ENCODE measurements around the gene PLEKHM3. TPM values are rescaled to one million over a fixed set of nuclear protein-coding genes. Genes with fewer than 3 reads are reported as not detected.

PLEKHM3 gene
- polyA plus RNA-seq, 1 donor (not counting 4 experiments of a cell fraction or from before 2014, with no cell fraction given) = 2.9 TPM

GRCh38 chr2:207978177-207978948, 47.0 kb downstream of the PLEKHM3 start:
- TF ChIP-seq EZH2 (IDR thresholded peaks at IDR 0.05; ENCODE audit: low read length) (no peak), CTCF (optimal IDR thresholded peaks at IDR 0.05 in 1 of 3, IDR thresholded peaks at IDR 0.05 in 1 of 3, conservative IDR thresholded peaks at IDR 0.05 in 1 of 3; ENCODE audit: extremely low read depth in 1 of 3, insufficient read depth in 2 of 3, low read length in 3 of 3) (no peak)
- Histone ChIP-seq H3K79me2 (ENCODE audit: control insufficient read depth, insufficient read depth, low read length) (no peaks in the 10 kb centered on the region), H4K20me1 (ENCODE audit: control insufficient read depth, extremely low read depth, insufficient read depth, low read length) (no peaks in the 10 kb centered on the region), H3K27ac (ENCODE audit: control insufficient read depth, insufficient read depth, low read length) (no peak overlapping the region), H3K9ac (ENCODE audit: control insufficient read depth, extremely low read depth, insufficient read depth, low read length) (no peak overlapping the region), H2AFZ (ENCODE audit: control insufficient read depth, low read length) (no peak overlapping the region), H3K27me3 (ENCODE audit: control insufficient read depth, extremely low read depth, insufficient read depth, low read length) (no peaks in the 10 kb centered on the region), H3K9me3 (ENCODE audit: control insufficient read depth, low read depth, low read length) (no peaks in the 10 kb centered on the region), H3K4me3 (ENCODE audit: control insufficient read depth in 2 of 3, extremely low read depth in 1 of 3, insufficient read depth in 2 of 3, low read depth in 1 of 3, low read length in 3 of 3) (no peak overlapping the region), H3K4me1 (ENCODE audit: control insufficient read depth, extremely low read depth, insufficient read depth, low read length) (no peaks in the 10 kb centered on the region), H3K9me1 (ENCODE audit: control insufficient read depth, extremely low read depth, insufficient read depth, low read length) (no peaks in the 10 kb centered on the region), H3K4me2 (ENCODE audit: control insufficient read depth, extremely low read depth, insufficient read depth, low read depth, low read length) (no peak overlapping the region), H3K36me3 (ENCODE audit: control insufficient read depth in 2 of 2, extremely low read depth in 1 of 2, insufficient read depth in 2 of 2, low read length in 2 of 2) (peaks cover 0 to 2% of the 10 kb centered on the region in 2 experiments)
- DNase-seq (ENCODE audit: low read depth, low spot score) (no peak), FAIRE-seq (no peak)
- dilution Hi-C loops (cut with MboI; ENCODE audit: extremely low pct_ligation_motif_present, low sequenced_read_pairs) = no loop called here

GRCh38 chr2:207975921-207976320, 49.4 kb downstream of the PLEKHM3 start:
- no peaks in the 10 kb centered on the region for H3K9me1 ChIP-seq (ENCODE audit: control insufficient read depth, extremely low read depth, insufficient read depth, low read length)
- H3K4me1 ChIP-seq (ENCODE audit: control insufficient read depth, extremely low read depth, insufficient read depth, low read length) = no peaks in the 10 kb centered on the region
- H4K20me1 ChIP-seq (ENCODE audit: control insufficient read depth, extremely low read depth, insufficient read depth, low read length) = no peaks in the 10 kb centered on the region
- H3K79me2 ChIP-seq (ENCODE audit: control insufficient read depth, insufficient read depth, low read length) = no peaks in the 10 kb centered on the region
- peaks cover 0 to 2% of the 10 kb centered on the region in 2 experiments for H3K36me3 ChIP-seq (ENCODE audit: control insufficient read depth in 2 of 2, extremely low read depth in 1 of 2, insufficient read depth in 2 of 2, low read length in 2 of 2)
- no peak overlapping the region for H3K9ac ChIP-seq (ENCODE audit: control insufficient read depth, extremely low read depth, insufficient read depth, low read length)
- no peak overlapping the region for H3K4me2 ChIP-seq (ENCODE audit: control insufficient read depth, extremely low read depth, insufficient read depth, low read depth, low read length)
- H3K27ac ChIP-seq (ENCODE audit: control insufficient read depth, insufficient read depth, low read length) = no peak overlapping the region
- dilution Hi-C loops (cut with MboI; ENCODE audit: extremely low pct_ligation_motif_present, low sequenced_read_pairs) = no loop called here
- FAIRE-seq (no peak), DNase-seq (ENCODE audit: low read depth, low spot score) (no peak)
- H2AFZ ChIP-seq (ENCODE audit: control insufficient read depth, low read length) = no peak overlapping the region
- H3K9me3 ChIP-seq (ENCODE audit: control insufficient read depth, low read depth, low read length) = no peaks in the 10 kb centered on the region
- TF ChIP-seq EZH2 (IDR thresholded peaks at IDR 0.05; ENCODE audit: low read length) (no peak), CTCF (optimal IDR thresholded peaks at IDR 0.05 in 1 of 3, IDR thresholded peaks at IDR 0.05 in 1 of 3, conservative IDR thresholded peaks at IDR 0.05 in 1 of 3; ENCODE audit: extremely low read depth in 1 of 3, insufficient read depth in 2 of 3, low read length in 3 of 3) (no peak)
- H3K27me3 ChIP-seq (ENCODE audit: control insufficient read depth, extremely low read depth, insufficient read depth, low read length) = no peaks in the 10 kb centered on the region
- H3K4me3 ChIP-seq (ENCODE audit: control insufficient read depth in 2 of 3, extremely low read depth in 1 of 3, insufficient read depth in 2 of 3, low read depth in 1 of 3, low read length in 3 of 3) = no peak overlapping the region

Measured in keratinocyte (primary cell).